Melanocyte of skin (primary cell): ENCODE results near the gene SLC7A5. TPM values are rescaled to one million over a fixed set of nuclear protein-coding genes. Genes with fewer than 3 reads are reported as not detected.

Experiments
- small RNA-seq, 2 donors: library from RNA; depleted of rRNA; stranded (forward); fragments of <200 nt; gene quantifications; one replicate each; pipeline ENCODE3, GENCODE V24; 2012
- total RNA-seq, 2 donors: library from RNA; depleted of rRNA; stranded (reverse); fragments of >200 nt; gene quantifications; 2 replicates each; pipeline ENCODE4 v1.2.3, GENCODE V29; 2012

The SLC7A5 gene
- 100 to 1,000 TPM; 319 to 397 TPM for total RNA-seq

GRCh38 chr16:87869061-87869878 is at the start of gene SLC7A5:
Gene SLC7A5 (minus strand): TSS chr16:87869507. CDS start chr16:87869422, 85 bp downstream.

Small RNAs within 50 kb of the gene (small RNA-seq; reads per million reads assigned to genes)
- gene MIR6775 = 0.13 to 0.47 reads per million in 2 donors

Other genes starting within 250 kb of the SLC7A5 start
- gene KLHDC4, start 103.5 kb downstream of the SLC7A5 start, total RNA-seq = 10 to 100 TPM; 18.2 to 22.3 TPM
- gene CA5A, start 67.0 kb upstream of the SLC7A5 start, total RNA-seq = not detected
- gene BANP, start 81.9 kb upstream of the SLC7A5 start, total RNA-seq = 10 to 100 TPM; 33.0 to 60.6 TPM